Fibroblast of upper back skin (primary cell): ENCODE results near the gene NGRN.
"Not testable (repeated sequence)": the region's sequence is repeated elsewhere in the genome, so short reads cannot be mapped to it uniquely, and the experiment has no call there.

Source experiments
- DNase-seq: peaks from one replicate; pipeline ENCODE4 v3.0.0-alpha.2; 2013

NGRN gene

GRCh38 chr15:90234096-90234988, 31.1 kb upstream of the NGRN start, which contains the start of gene GDPGP1:
GDPGP1 (plus strand) TSS chr15:90234209; CDS start chr15:90240909, 6,700 bp downstream.
- no peak for DNase-seq

GRCh38 chr15:90239371-90239770, 26.1 kb upstream of the NGRN start:
- no peak for DNase-seq

GRCh38 chr15:90240856-90241255, 24.6 kb upstream of the NGRN start:
- DNase-seq = no peak

- no peak for DNase-seq
These were observed 23.9 kb upstream of the NGRN start for GRCh38 chr15:90241343-90242192.

GRCh38 chr15:90243943-90244639, 21.4 kb upstream of the NGRN start:
- no peak for DNase-seq

- no peak for DNase-seq
These were observed 16.7 kb upstream of the NGRN start for GRCh38 chr15:90248789-90249202.

GRCh38 chr15:90249203-90249863, 16.1 kb upstream of the NGRN start, which contains the start of gene TTLL13:
TTLL13 (plus strand) TSS chr15:90249556; CDS start chr15:90250631, 1,075 bp downstream.
- peak; percentile 87 for DNase-seq

- no peak for DNase-seq
These were observed 7.7 kb upstream of the NGRN start for GRCh38 chr15:90257776-90258175.

GRCh38 chr15:90259524-90259923, 5.9 kb upstream of the NGRN start:
- no peak for DNase-seq

- DNase-seq = not testable (repeated sequence)
These were observed 4.7 kb upstream of the NGRN start for GRCh38 chr15:90260731-90261130.

- peak; percentile 17 for DNase-seq
These were observed 3.7 kb upstream of the NGRN start for GRCh38 chr15:90261811-90262210.

- no peak for DNase-seq
These were observed 3.0 kb upstream of the NGRN start for GRCh38 chr15:90262426-90262825.

- no peak for DNase-seq
These were observed 801 bp upstream of the NGRN start for GRCh38 chr15:90264671-90265070.

- peak; percentile 29 for DNase-seq
These were observed 574 bp downstream of the NGRN start for GRCh38 chr15:90266061-90266431.

- DNase-seq = peak; percentile 23
These were observed 1.0 kb downstream of the NGRN start for GRCh38 chr15:90266485-90266884.

- DNase-seq = no peak
These were observed 2.9 kb downstream of the NGRN start for GRCh38 chr15:90268415-90268814.

GRCh38 chr15:90270502-90271150, 5.2 kb downstream of the NGRN start:
- no peak for DNase-seq

GRCh38 chr15:90271459-90272166, 6.1 kb downstream of the NGRN start:
- DNase-seq = no peak

- not testable (repeated sequence) for DNase-seq
These were observed 13.0 kb downstream of the NGRN start for GRCh38 chr15:90278467-90278866.

GRCh38 chr15:90280743-90281142, 15.3 kb downstream of the NGRN start:
- DNase-seq = not testable (repeated sequence)

GRCh38 chr15:90281637-90282036, 16.2 kb downstream of the NGRN start:
- DNase-seq = not testable (repeated sequence)
